ENCODE data around the gene DPH6. TPM values are rescaled to one million over a fixed set of nuclear protein-coding genes. Genes with fewer than 3 reads are reported as not detected.

Gene DPH6
- total RNA-seq, 1 experiment from 2014 or later = 5.3 TPM

- CTCF ChIA-PET = no interaction called here
- Mint-ChIP-seq H3K4me1 (ENCODE audit: low read depth, unreplicated experiment) (no peaks in the 10 kb centered on the region), H3K27ac (ENCODE audit: unreplicated experiment) (no peak overlapping the region), H3K9me3 (ENCODE audit: low read depth, unreplicated experiment) (no peaks in the 10 kb centered on the region), H3K36me3 (ENCODE audit: insufficient read depth, unreplicated experiment) (no peaks in the 10 kb centered on the region), H3K27me3 (ENCODE audit: unreplicated experiment) (no peaks in the 10 kb centered on the region), H3K4me3 (ENCODE audit: low read depth, unreplicated experiment) (no peak overlapping the region)
- no TSS peak for BruUV-seq (replicated peaks)
- no peak for TF ChIP-seq CTCF (IDR thresholded peaks at IDR 0.05; ENCODE audit: unreplicated experiment)
- intact Hi-C loops (cut with micrococcal nuclease; ENCODE audit: unreplicated experiment) = no loop called here
- no peak for DNase-seq
Measured at GRCh38 chr15:35505809-35506208, 40.2 kb downstream of the DPH6 start.

GRCh38 chr15:35505141-35505540 is 40.8 kb downstream of the DPH6 start:
- no peak for DNase-seq
- TF ChIP-seq CTCF (IDR thresholded peaks at IDR 0.05; ENCODE audit: unreplicated experiment) = no peak
- no peaks in the 10 kb centered on the region for H3K9me3 Mint-ChIP-seq (ENCODE audit: low read depth, unreplicated experiment)
- intact Hi-C loops (cut with micrococcal nuclease; ENCODE audit: unreplicated experiment) = no loop called here
- no TSS peak for BruUV-seq (replicated peaks)
- no peak overlapping the region for H3K27ac Mint-ChIP-seq (ENCODE audit: unreplicated experiment)
- no peaks in the 10 kb centered on the region for H3K27me3 Mint-ChIP-seq (ENCODE audit: unreplicated experiment)
- CTCF ChIA-PET = no interaction called here
- H3K4me1 Mint-ChIP-seq (ENCODE audit: low read depth, unreplicated experiment) = no peaks in the 10 kb centered on the region
- no peak overlapping the region for H3K4me3 Mint-ChIP-seq (ENCODE audit: low read depth, unreplicated experiment)
- no peaks in the 10 kb centered on the region for H3K36me3 Mint-ChIP-seq (ENCODE audit: insufficient read depth, unreplicated experiment)

- no TSS peak for BruUV-seq (replicated peaks)
- Mint-ChIP-seq H3K36me3 (ENCODE audit: insufficient read depth, unreplicated experiment) (no peaks in the 10 kb centered on the region), H3K4me1 (ENCODE audit: low read depth, unreplicated experiment) (no peaks in the 10 kb centered on the region), H3K27ac (ENCODE audit: unreplicated experiment) (no peak overlapping the region), H3K27me3 (ENCODE audit: unreplicated experiment) (no peaks in the 10 kb centered on the region), H3K9me3 (ENCODE audit: low read depth, unreplicated experiment) (no peaks in the 10 kb centered on the region), H3K4me3 (ENCODE audit: low read depth, unreplicated experiment) (no peak overlapping the region)
- intact Hi-C loops (cut with micrococcal nuclease; ENCODE audit: unreplicated experiment) = no loop called here
- CTCF ChIA-PET = no interaction called here
- no peak for TF ChIP-seq CTCF (IDR thresholded peaks at IDR 0.05; ENCODE audit: unreplicated experiment)
- no peak for DNase-seq
Measured at GRCh38 chr15:35499723-35500122, 46.2 kb downstream of the DPH6 start.

GRCh38 chr15:35496585-35496984 is 49.4 kb downstream of the DPH6 start:
- Mint-ChIP-seq H3K27ac (ENCODE audit: unreplicated experiment) (no peak overlapping the region), H3K4me3 (ENCODE audit: low read depth, unreplicated experiment) (no peak overlapping the region), H3K4me1 (ENCODE audit: low read depth, unreplicated experiment) (no peaks in the 10 kb centered on the region), H3K36me3 (ENCODE audit: insufficient read depth, unreplicated experiment) (no peaks in the 10 kb centered on the region), H3K27me3 (ENCODE audit: unreplicated experiment) (no peaks in the 10 kb centered on the region), H3K9me3 (ENCODE audit: low read depth, unreplicated experiment) (no peaks in the 10 kb centered on the region)
- no peak for TF ChIP-seq CTCF (IDR thresholded peaks at IDR 0.05; ENCODE audit: unreplicated experiment)
- no peak for DNase-seq
- CTCF ChIA-PET = no interaction called here
- intact Hi-C loops (cut with micrococcal nuclease; ENCODE audit: unreplicated experiment) = no loop called here
- BruUV-seq (replicated peaks) = no TSS peak

GRCh38 chr15:35495080-35495479 is 50.9 kb downstream of the DPH6 start:
- CTCF ChIA-PET = no interaction called here
- Mint-ChIP-seq H3K36me3 (ENCODE audit: insufficient read depth, unreplicated experiment) (no peaks in the 10 kb centered on the region), H3K4me3 (ENCODE audit: low read depth, unreplicated experiment) (no peak overlapping the region), H3K27ac (ENCODE audit: unreplicated experiment) (no peak overlapping the region), H3K27me3 (ENCODE audit: unreplicated experiment) (no peaks in the 10 kb centered on the region), H3K9me3 (ENCODE audit: low read depth, unreplicated experiment) (no peaks in the 10 kb centered on the region), H3K4me1 (ENCODE audit: low read depth, unreplicated experiment) (no peaks in the 10 kb centered on the region)
- no peak for DNase-seq
- BruUV-seq (replicated peaks) = no TSS peak
- TF ChIP-seq CTCF (IDR thresholded peaks at IDR 0.05; ENCODE audit: unreplicated experiment) = no peak
- intact Hi-C loops (cut with micrococcal nuclease; ENCODE audit: unreplicated experiment) = no loop called here
